Neural cell (in vitro differentiated cells): Measurements from ENCODE around the gene TTC34.
"Not testable (repeated sequence)": the region's sequence is repeated elsewhere in the genome, so short reads cannot be mapped to it uniquely, and the experiment has no call there.

Experiments
- CTCF ChIP-seq: fragments of 450-650 bp; IDR thresholded peaks from 2 replicates; pipeline ENCODE4 v1.5.1; 2014; ENCODE audit warnings: antibody characterized with exemption, mild to moderate bottlenecking, moderate library complexity; ENCODE audit not compliant: poor library complexity, severe bottlenecking
- TF ChIP-seq, protein P1 (sequence below): IDR thresholded peaks from 2 replicates; pipeline ENCODE4 v1.6.1; 2012; ENCODE audit warnings: borderline replicate concordance

- TF ChIP-seq CTCF = not testable (repeated sequence)
- TF ChIP-seq, protein P1, sequence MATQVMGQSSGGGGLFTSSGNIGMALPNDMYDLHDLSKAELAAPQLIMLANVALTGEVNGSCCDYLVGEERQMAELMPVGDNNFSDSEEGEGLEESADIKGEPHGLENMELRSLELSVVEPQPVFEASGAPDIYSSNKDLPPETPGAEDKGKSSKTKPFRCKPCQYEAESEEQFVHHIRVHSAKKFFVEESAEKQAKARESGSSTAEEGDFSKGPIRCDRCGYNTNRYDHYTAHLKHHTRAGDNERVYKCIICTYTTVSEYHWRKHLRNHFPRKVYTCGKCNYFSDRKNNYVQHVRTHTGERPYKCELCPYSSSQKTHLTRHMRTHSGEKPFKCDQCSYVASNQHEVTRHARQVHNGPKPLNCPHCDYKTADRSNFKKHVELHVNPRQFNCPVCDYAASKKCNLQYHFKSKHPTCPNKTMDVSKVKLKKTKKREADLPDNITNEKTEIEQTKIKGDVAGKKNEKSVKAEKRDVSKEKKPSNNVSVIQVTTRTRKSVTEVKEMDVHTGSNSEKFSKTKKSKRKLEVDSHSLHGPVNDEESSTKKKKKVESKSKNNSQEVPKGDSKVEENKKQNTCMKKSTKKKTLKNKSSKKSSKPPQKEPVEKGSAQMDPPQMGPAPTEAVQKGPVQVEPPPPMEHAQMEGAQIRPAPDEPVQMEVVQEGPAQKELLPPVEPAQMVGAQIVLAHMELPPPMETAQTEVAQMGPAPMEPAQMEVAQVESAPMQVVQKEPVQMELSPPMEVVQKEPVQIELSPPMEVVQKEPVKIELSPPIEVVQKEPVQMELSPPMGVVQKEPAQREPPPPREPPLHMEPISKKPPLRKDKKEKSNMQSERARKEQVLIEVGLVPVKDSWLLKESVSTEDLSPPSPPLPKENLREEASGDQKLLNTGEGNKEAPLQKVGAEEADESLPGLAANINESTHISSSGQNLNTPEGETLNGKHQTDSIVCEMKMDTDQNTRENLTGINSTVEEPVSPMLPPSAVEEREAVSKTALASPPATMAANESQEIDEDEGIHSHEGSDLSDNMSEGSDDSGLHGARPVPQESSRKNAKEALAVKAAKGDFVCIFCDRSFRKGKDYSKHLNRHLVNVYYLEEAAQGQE = not testable (repeated sequence)
These were observed 175.7 kb downstream of the TTC34 start for GRCh38 chr1:2625748-2626147.
